Activated naive CD4-positive, alpha-beta T cell treated with anti-CD3 and anti-CD28 coated beads, Interleukin-2, amount 50 U/mL, for 24 hours (primary cell): ENCODE data around the gene CREG2.
"Not testable (repeated sequence)": the region's sequence is repeated elsewhere in the genome, so short reads cannot be mapped to it uniquely, and the experiment has no call there.

Experiments
- H3K27ac Mint-ChIP-seq: one replicate; pipeline ENCODE4 v1.8.0; 2021; ENCODE audit warnings: mild to moderate bottlenecking, mixed read lengths
- H3K27me3 Mint-ChIP-seq: one replicate; pipeline ENCODE4 v1.8.0; 2021; ENCODE audit warnings: mixed read lengths
- H3K36me3 Mint-ChIP-seq: one replicate; pipeline ENCODE4 v1.8.0; 2021; ENCODE audit warnings: mixed read lengths
- H3K4me1 Mint-ChIP-seq: one replicate; pipeline ENCODE4 v1.8.0; 2021; ENCODE audit warnings: mixed read lengths
- H3K4me3 Mint-ChIP-seq: one replicate; pipeline ENCODE4 v1.8.0; 2021; ENCODE audit warnings: mild to moderate bottlenecking, mixed read lengths
- H3K9me3 Mint-ChIP-seq: one replicate; pipeline ENCODE4 v1.8.0; 2021; ENCODE audit warnings: mixed read lengths

Gene CREG2

DNA sequence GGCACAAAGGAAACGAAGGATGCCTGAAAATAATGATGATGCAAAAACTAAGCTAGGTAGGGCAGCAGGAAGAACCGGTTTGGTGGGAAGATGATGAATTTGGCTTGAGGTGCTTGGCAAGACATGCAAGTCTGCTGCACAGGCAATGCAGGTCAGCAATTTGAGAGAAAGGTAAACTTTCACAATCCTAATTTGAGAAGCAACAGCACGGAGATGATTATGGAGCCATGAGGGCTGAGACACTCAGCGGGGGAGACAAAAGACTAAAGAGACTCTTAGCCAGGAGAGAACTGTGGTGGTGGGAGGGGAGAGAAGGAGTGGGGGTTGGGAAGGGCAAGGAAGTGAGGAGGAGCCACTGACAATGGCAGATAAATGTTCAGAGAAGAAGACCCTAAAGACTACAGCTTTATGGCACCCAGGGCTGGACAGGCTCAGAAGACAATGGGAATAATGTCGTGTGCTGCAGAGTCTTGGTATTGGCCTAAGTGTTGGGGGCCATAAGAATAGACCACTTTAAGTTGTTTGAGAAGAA is 59.4 kb downstream of the CREG2 start:
- no peaks in the 10 kb centered on the region for H3K36me3 Mint-ChIP-seq
- H3K4me3 Mint-ChIP-seq, result no peak overlapping the region
- H3K27me3 Mint-ChIP-seq, result no peaks in the 10 kb centered on the region
- H3K9me3 Mint-ChIP-seq, result no peaks in the 10 kb centered on the region
- H3K27ac Mint-ChIP-seq, result no peak overlapping the region
- H3K4me1 Mint-ChIP-seq, result peaks cover 23% of the 10 kb centered on the region

DNA sequence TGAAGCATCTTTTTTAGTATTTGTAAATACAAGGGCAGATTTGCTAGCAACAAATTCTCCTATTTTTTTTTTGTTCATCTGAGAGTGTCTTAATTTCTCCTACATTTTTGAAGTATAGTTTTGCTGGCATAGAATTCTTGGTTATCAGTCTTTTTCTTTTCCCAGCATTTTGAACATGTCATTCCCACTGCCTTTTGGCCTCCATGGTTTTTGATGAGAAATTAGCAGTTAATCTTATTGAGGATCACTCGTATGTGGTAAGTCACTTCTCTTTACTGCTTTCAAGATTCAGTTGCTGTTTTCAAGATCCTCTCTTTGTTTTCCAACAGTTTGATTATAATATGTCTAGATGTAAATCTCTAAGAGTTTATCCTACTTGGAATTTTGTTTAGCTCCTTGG is 61.9 kb downstream of the CREG2 start:
- Mint-ChIP-seq H3K27me3 (no peaks in the 10 kb centered on the region), H3K4me1 (peaks cover 14% of the 10 kb centered on the region), H3K4me3 (no peak overlapping the region), H3K36me3 (no peaks in the 10 kb centered on the region), H3K9me3 (no peaks in the 10 kb centered on the region), H3K27ac (no peak overlapping the region)

DNA sequence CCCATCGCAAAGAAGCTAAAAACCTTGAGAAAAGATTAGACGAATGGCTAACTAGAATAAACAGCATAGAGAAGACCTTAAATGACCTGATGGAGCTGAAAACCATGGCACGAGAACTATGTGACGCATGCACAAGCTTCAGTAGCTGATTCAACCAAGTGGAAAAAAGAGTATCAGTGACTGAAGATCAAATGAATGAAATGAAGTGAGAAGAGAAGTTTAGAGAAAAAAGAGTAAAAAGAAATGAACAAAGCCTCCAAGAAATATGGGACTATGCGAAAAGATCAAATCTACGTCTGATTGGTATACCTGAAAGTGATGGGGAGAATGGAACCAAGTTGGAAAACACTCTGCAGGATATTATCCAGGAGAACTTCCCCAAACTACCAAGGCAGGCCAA is 70.7 kb downstream of the CREG2 start:
- H3K4me3 Mint-ChIP-seq, result peak overlapping the region; percentile 51
- not testable (repeated sequence) for H3K36me3 Mint-ChIP-seq, H3K27me3 Mint-ChIP-seq

DNA sequence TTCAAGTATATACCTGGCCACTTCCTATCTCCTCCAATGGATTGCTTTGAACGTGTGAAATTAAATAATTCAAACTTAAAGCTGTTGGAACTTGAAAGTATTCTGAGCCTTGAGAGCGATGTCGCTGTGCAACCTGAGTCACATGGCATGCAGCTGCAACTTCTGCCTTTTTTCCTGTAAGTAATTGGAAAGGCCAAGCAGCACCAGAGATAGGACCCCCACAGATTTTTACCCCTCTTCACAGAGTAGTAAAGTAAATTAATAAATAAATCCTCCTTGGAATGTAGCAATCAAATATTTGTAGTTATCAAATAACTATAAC is 75.6 kb downstream of the CREG2 start:
- H3K9me3 Mint-ChIP-seq, result no peaks in the 10 kb centered on the region
- H3K4me1 Mint-ChIP-seq, result peaks cover 70% of the 10 kb centered on the region
- peaks cover 6% of the 10 kb centered on the region for H3K36me3 Mint-ChIP-seq
- H3K27me3 Mint-ChIP-seq, result no peaks in the 10 kb centered on the region
- peak overlapping the region; percentile 79 for H3K27ac Mint-ChIP-seq
- H3K4me3 Mint-ChIP-seq, result peak overlapping the region; percentile 73

More for the DNA sequence above, 70.7 kb downstream of the CREG2 start:
- H3K4me1 Mint-ChIP-seq, result peaks cover 39% of the 10 kb centered on the region
- not testable (repeated sequence) for H3K27ac Mint-ChIP-seq, H3K9me3 Mint-ChIP-seq

DNA sequence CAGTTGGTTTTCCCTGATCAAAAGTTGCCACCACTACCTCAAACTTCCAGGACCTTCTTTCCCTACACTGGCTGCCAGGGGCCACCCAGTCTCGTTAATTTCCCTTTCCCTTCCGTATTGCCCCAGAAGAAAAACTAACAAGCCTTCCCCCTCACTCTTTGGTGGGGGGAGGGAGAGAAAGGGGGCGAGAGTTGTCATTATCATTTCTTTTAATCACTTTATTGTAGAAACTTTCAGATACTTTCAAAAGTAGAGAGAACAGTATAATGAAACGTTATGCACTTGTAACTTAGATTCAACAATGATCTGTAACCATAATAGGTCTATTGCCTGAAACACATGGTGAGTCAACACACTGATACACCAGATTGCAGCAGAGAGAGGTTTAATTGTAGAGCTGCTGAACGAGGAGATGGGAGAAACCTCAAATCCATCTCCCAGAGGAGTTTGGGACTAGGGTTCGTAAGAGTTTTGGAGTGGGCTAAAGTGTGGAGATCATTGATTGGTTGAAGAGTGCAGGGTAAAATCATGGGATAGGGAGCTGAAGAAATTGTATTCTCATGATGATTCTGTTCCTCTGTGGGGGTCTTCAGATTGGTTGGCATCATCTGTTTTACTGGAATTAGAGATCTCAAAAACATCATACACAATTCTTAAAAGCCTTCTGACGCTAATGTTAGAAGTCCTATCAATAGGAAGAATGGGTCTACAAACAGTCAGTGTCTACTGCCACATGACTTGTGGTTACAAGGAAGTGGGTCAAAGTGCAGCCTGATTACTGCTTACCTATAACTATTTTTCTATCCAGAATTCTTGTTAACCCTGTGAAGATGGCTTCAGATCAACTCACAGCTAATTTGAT is 76.2 kb downstream of the CREG2 start:
- Mint-ChIP-seq H3K9me3 (no peaks in the 10 kb centered on the region), H3K4me1 (peaks cover 70% of the 10 kb centered on the region), H3K4me3 (peak overlapping the region; percentile 73), H3K27ac (peak overlapping the region; percentile 69), H3K36me3 (peaks cover 6% of the 10 kb centered on the region), H3K27me3 (no peaks in the 10 kb centered on the region)

DNA sequence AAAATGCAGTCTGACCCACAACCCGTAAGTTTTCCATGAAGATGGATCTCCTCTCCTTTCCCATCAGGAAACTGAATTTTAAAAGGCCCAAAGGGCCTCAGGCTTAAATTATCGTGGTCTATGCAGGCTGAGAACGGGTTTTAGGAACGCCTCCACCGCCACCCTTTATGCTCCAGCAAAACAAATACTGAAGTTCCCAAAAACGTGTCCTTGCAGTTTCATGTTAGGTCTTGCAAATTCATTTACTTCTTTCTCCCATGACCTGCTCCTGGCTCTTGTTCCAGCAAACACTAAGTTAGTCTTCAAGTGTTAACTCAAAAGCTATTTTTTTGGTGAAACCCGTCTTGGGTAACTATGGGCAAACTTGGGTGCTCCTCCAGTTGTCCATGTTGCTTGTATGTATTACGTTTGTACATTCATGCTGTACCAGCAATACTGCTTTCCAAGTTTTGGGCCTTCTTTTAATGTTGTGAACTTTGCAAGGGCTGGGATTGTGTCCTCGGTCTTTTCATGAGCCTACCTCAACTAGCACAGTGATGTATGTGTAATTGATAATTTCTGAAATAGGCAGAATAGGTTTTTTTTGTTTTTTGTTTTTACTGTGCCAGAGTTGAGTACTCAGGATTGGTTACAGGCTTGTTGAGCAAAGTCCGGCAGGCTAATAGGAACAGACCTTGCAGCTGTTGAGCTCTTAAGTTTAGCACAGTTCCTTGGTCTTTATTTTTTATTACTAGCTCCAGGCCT is 77.0 kb downstream of the CREG2 start:
- Mint-ChIP-seq H3K27ac (peak overlapping the region; percentile 69), H3K9me3 (no peaks in the 10 kb centered on the region), H3K4me1 (peaks cover 70% of the 10 kb centered on the region), H3K36me3 (peaks cover 6% of the 10 kb centered on the region), H3K27me3 (no peaks in the 10 kb centered on the region), H3K4me3 (peak overlapping the region; percentile 73)

DNA sequence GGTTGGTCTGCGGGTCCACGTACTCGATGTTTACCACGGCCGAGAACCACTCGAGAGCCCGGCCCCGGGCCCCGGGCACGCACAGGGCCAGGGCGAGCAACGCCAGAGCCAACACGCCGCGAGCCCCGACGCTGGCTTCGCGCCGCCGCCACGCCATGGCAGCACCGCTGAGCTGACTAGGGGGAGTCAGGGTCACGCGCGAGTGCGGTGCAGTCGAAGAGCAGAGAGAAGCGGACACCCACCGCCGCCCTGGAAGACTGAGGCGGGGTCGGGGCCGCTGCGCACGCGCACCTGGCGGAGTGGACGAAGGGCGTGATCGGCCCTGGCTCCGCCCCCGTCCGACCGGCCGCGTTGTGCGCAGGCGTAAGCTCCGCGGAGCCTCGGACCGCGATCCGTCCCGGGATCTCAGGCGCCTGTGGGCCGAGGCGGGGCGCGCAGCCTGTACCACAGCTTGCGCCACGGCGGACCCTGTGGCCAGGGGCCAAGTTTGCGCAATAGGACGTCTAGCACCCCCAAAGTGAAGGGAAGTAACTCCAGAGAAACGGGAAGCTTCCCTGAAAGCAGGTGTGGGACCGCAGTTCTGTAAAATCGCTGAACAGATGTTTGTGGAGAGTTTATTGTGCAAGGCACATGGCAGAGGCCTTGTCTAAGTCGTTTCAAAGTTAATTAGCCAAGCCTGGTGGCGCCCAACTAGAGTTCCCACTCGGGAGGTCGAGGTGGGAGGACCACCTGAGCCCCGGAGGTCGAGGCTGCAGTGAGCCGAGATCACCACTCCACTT is 78.7 kb downstream of the CREG2 start, which contains the start of gene RNF149:
Gene RNF149, minus strand, starts transcription at position 270 of the 779 bp plus-strand sequence. Its CDS starts 113 bp downstream, at position 157.
- Mint-ChIP-seq H3K27me3 (no peaks in the 10 kb centered on the region), H3K27ac (peak within 1 kb of the TSS; percentile 98), H3K4me1 (peaks cover 81% of the 10 kb centered on the region), H3K36me3 (peaks cover 6% of the 10 kb centered on the region), H3K4me3 (peak within 1 kb of the TSS; percentile 96), H3K9me3 (no peaks in the 10 kb centered on the region)

DNA sequence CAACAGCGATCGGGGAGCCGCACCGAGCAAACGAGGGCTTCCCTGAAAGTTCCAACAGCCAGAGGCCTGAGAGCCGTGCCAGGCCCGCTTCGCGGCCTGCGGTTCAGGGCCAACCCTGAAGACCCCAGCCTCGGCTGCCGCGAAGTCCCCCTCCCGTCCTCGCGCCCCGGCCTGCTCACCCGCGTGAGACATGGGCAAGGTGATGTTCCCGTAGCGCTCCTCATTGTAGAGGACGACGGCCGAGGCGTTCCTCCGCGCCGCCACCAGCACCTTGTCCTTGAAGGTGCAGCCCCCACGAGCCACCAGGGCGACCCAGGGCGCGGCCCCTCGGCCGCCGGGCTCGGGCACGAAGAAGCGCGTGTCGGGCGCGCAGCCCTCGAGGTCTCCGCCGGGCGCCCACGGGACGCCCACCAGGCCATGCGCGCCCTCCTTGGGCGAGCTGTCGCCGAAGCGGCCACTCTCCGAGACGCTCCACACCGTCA is 79.3 kb downstream of the CREG2 start:
- peak overlapping the region; percentile 96 for H3K4me3 Mint-ChIP-seq
- peaks cover 80% of the 10 kb centered on the region for H3K4me1 Mint-ChIP-seq
- H3K27me3 Mint-ChIP-seq, result no peaks in the 10 kb centered on the region
- peaks cover 6% of the 10 kb centered on the region for H3K36me3 Mint-ChIP-seq
- peak overlapping the region; percentile 98 for H3K27ac Mint-ChIP-seq
- H3K9me3 Mint-ChIP-seq, result no peaks in the 10 kb centered on the region

DNA sequence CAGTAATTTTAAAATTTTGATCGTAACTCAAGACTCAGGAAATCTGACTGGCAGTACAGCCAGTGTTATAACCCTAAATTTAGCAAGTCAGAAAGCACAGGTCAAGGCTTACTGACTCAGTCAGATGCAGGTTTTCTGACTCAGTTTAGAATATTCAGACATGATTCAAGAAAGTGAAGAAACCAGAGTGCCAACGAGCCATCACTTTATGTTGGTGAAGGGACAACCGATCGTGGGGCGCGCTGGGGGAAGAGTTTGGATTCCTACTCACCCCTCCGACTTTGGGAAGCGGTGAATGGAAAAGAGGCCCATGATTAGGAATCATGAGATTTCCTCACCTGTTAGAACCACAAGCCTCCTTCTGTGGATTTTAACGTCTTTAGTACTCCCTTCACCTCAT is 79.8 kb downstream of the CREG2 start:
- Mint-ChIP-seq H3K27ac (peak overlapping the region; percentile 98), H3K4me3 (peak overlapping the region; percentile 96), H3K27me3 (no peaks in the 10 kb centered on the region), H3K4me1 (peaks cover 82% of the 10 kb centered on the region), H3K9me3 (no peaks in the 10 kb centered on the region), H3K36me3 (peaks cover 7% of the 10 kb centered on the region)

DNA sequence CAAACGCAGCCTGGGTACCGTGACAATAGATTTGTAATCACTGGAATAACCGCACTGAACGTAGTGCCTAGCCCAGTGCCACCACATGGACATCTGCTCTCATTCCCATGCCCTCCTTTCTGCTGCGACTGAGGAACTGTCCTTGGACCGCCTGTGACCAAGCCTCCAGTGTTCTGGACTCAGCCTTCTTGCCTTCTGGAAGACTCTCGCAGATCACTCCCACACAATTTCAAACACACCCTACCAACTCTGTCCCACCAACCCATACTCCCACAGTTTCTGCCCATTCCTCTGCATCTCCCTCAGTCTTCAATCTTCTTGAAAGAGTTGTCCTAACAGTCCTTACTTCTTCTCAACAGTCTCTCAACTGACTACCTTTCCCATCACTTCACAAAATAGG is 80.9 kb downstream of the CREG2 start:
- peak overlapping the region; percentile 98 for H3K27ac Mint-ChIP-seq
- peaks cover 11% of the 10 kb centered on the region for H3K36me3 Mint-ChIP-seq
- H3K4me3 Mint-ChIP-seq, result peak overlapping the region; percentile 96
- H3K27me3 Mint-ChIP-seq, result no peaks in the 10 kb centered on the region
- H3K9me3 Mint-ChIP-seq, result no peaks in the 10 kb centered on the region
- peaks cover 82% of the 10 kb centered on the region for H3K4me1 Mint-ChIP-seq

DNA sequence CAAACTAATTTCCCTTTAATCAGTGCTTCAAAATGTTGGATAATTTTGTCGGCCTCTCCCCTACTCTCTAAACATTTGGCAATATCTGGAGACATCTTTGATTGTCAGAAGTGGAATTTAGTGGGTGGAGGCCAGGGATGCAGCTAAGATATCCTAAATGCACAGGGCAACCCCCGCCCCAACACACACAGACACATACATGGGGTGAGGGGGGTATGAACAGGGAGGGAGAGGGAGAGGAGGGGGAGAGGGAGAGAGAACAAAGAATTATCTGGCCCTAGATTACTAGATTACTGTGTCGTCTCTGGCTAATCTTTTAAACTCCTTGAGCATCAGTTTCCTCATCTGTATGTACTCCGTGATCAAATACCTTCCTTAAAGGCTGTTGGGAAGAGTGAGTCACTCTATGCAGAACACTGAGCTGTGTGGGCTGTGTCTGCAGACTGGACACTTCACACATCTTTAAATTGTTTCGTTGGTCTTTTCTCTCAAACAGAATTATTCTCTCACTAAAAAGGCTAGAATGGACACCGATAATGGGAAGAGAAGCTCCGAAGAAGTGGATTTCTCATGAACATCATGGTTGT is 81.7 kb downstream of the CREG2 start:
- Mint-ChIP-seq H3K36me3 (peaks cover 11% of the 10 kb centered on the region), H3K9me3 (no peaks in the 10 kb centered on the region), H3K4me3 (peak overlapping the region; percentile 96), H3K4me1 (peaks cover 81% of the 10 kb centered on the region), H3K27ac (peak overlapping the region; percentile 98), H3K27me3 (no peaks in the 10 kb centered on the region)

DNA sequence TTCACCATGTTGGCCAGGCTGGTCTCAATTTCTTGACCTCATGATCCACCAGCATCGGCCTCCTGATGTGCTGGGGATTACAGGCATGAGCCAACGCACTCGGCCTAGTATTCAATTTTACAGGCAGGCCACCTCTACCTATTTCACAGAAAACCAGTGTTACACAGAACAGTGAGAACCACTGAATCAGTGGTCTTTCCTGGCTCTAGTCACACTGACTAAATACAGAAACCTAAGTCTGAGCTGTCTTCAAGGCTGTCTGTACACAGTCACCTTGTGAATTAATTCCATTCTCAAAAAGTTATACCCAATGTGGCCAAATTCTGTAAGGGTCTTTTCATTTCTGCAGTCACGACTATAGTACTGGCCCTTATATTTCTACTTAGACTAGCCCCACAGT is 82.3 kb downstream of the CREG2 start:
- H3K36me3 Mint-ChIP-seq, result peaks cover 11% of the 10 kb centered on the region
- peak overlapping the region; percentile 96 for H3K4me3 Mint-ChIP-seq
- H3K27me3 Mint-ChIP-seq, result no peaks in the 10 kb centered on the region
- H3K27ac Mint-ChIP-seq, result peak overlapping the region; percentile 98
- H3K4me1 Mint-ChIP-seq, result peaks cover 81% of the 10 kb centered on the region
- H3K9me3 Mint-ChIP-seq, result no peaks in the 10 kb centered on the region

DNA sequence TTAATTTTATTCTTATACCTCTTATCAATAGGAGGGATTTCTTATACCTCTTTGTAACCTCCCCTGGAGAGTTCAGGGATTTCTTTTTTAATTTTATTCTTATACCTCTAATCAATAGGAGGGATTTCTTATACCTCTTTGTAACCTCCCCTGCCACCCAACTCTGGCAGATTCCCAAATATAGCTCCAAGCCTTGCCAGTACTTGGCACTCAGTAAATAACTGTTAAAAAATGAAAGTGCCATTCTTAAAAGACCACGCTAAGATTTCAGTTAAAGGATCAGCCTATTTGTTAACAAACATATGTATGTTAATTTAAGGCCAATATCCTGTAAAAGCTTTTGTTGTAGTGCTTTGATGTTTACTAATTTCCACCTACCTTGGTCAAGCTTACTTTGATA is 83.6 kb downstream of the CREG2 start:
- H3K36me3 Mint-ChIP-seq, result peaks cover 11% of the 10 kb centered on the region
- H3K27ac Mint-ChIP-seq, result peak overlapping the region; percentile 31
- peak overlapping the region; percentile 64 for H3K4me3 Mint-ChIP-seq
- peaks cover 82% of the 10 kb centered on the region for H3K4me1 Mint-ChIP-seq
- H3K9me3 Mint-ChIP-seq, result no peaks in the 10 kb centered on the region
- no peaks in the 10 kb centered on the region for H3K27me3 Mint-ChIP-seq

DNA sequence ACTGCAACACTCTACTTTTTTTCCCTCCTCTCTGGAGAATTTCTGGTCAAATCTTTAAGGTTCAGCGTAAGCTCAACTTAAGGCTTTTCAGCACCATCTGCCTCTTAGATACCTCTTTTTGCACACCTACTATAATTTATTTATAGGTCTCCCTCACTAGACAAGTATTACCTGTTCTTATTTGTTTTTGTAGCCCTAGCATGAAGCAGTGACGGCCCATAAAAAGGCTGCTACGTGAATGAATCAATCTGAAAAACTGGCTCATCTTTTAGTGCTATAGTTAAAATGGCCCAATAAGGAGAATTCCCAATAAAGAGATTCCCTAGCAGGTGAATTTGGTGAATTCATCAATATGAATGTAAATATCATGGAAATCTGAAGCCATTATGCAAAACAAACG is 85.3 kb downstream of the CREG2 start:
- H3K4me3 Mint-ChIP-seq, result peak overlapping the region; percentile 70
- no peaks in the 10 kb centered on the region for H3K27me3 Mint-ChIP-seq
- H3K36me3 Mint-ChIP-seq, result peaks cover 10% of the 10 kb centered on the region
- H3K9me3 Mint-ChIP-seq, result no peaks in the 10 kb centered on the region
- H3K4me1 Mint-ChIP-seq, result peaks cover 93% of the 10 kb centered on the region
- no peak overlapping the region for H3K27ac Mint-ChIP-seq

DNA sequence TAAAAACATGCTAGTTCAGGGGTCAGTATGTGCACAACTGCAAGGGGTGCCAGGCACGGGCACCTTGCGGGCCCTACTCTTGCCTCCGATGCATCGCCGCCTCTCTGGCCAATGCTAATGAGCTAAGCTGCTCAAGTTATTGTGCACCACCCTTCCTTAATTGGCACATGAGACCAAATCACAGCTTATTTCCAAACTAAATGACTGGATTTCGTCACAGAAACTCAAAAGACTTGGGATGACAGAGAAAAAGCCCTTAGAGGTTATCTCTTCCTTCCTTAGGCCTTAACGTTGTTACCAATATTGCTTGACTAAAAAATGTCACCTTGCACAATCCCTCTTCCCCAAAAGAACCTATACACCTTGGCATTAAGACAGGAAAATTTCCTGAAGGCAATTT is 86.5 kb downstream of the CREG2 start:
- peaks cover 12% of the 10 kb centered on the region for H3K36me3 Mint-ChIP-seq
- H3K27me3 Mint-ChIP-seq, result no peaks in the 10 kb centered on the region
- peak overlapping the region; percentile 15 for H3K27ac Mint-ChIP-seq
- peak overlapping the region; percentile 40 for H3K4me3 Mint-ChIP-seq
- H3K9me3 Mint-ChIP-seq, result no peaks in the 10 kb centered on the region
- H3K4me1 Mint-ChIP-seq, result peaks cover 93% of the 10 kb centered on the region
